Adrenal gland (tissue), 12 donors: Measurements from ENCODE around the gene RASGRF2. TPM values are rescaled to one million over a fixed set of nuclear protein-coding genes. Genes with fewer than 3 reads are reported as not detected.
"Not testable (repeated sequence)": the region's sequence is repeated elsewhere in the genome, so short reads cannot be mapped to it uniquely, and the experiment has no call there.

Experiments
- DNase-seq, 7 donors: peaks; one replicate each; pipeline ENCODE4 v3.0.0-alpha.2; 2019 to 2020
- H3K27ac ChIP-seq, 5 donors: fragments of 200-600 bp; sonication (generic) in 4 of 5; 1 replicate in 3 of 5; 2 replicates in 2 of 5; pipeline versions ENCODE4 v1.5.1 to v1.8.0; 2016 to 2020; ENCODE audit warnings: mild to moderate bottlenecking in 1 of 5
- H3K27me3 ChIP-seq: fragments of 200-600 bp; 2 replicates; pipeline ENCODE4 v1.8.0; 2021
- H3K36me3 ChIP-seq, 2 donors: fragments of 200-600 bp; replicated peaks in 1 of 2; 1 replicate in 1 of 2; 2 replicates in 1 of 2; pipeline versions ENCODE4 v1.5.1 to v1.8.0; 2018 to 2022
- H3K4me1 ChIP-seq, 2 donors: fragments of 200-600 bp; replicated peaks in 1 of 2; 1 replicate in 1 of 2; 2 replicates in 1 of 2; pipeline versions ENCODE4 v1.5.1 to v1.8.0; 2018 to 2021
- H3K4me3 ChIP-seq, 4 donors: fragments of 200-600 bp; sonication (generic) in 3 of 4; one replicate each; pipeline ENCODE4 v1.5.1; 2016 to 2018
- H3K9me3 ChIP-seq, 3 donors: fragments of 200-600 bp; sonication (generic) in 1 of 3; replicated peaks in 1 of 3; 1 replicate in 2 of 3; 2 replicates in 1 of 3; pipeline versions ENCODE4 v1.5.1 to v1.8.0; 2016 to 2021
- POLR2A ChIP-seq, 2 donors: fragments of 450-650 bp; IDR thresholded peaks; one replicate each; pipeline ENCODE4 v1.6.1; 2017; ENCODE audit warnings: antibody characterized with exemption in 2 of 2, mild to moderate bottlenecking in 2 of 2, moderate library complexity in 1 of 2
- WGBS, 4 donors: extraction: QIAGEN DNeasy Blood & Tissue Kit in 2 of 4; methylation state at CpG; one replicate each; pipeline versions ENCODE4 v1.1.5 to v1.1.7; 2013 to 2017; 5-methylcytosine and 5-hydroxymethylcytosine counted together
- intact Hi-C, 2 donors: fragments of 100-400 bp; cut with DNase I; formaldehyde crosslinking; loops; one replicate each; pipeline versions ENCODE4 v1.14.1 to v1.15.0; 2022 to 2023
- polyA plus RNA-seq, 3 donors: library from polyadenylated mRNA; stranded (reverse); fragments of 200-250 nt in 2 of 3; fragments of 350-450 nt in 1 of 3; fragmentation: Illumina TruSeq in 1 of 3; extraction: RNeasy Lipid Tissue Mini Kit (QIAGEN cat#74804) in 1 of 3; gene quantifications; one replicate each; pipeline ENCODE4 v1.2.3, GENCODE V29; 2013 to 2014
- small RNA-seq, 2 donors: library from RNA; depleted of rRNA; stranded (forward); fragments of <200 nt; gene quantifications; one replicate each; pipeline ENCODE3, GENCODE V24; 2016
- total RNA-seq, 9 donors: library from RNA; depleted of rRNA in 4 of 9; stranded (reverse); fragments of >200 nt in 4 of 9; fragments of 120-200 nt in 1 of 9; fragmentation: NEBNext Ultra II Directional in 1 of 9; extraction: Animal tissue kit (Norgen Biotek cat#: 25700) in 1 of 9; gene quantifications; one replicate each; pipeline versions ENCODE4 v1.1.0 to v1.2.4, GENCODE V29; 2013 to 2023
- TF ChIP-seq, protein P1 (sequence below), 6 experiments: fragments of 450-650 bp in 4 of 6; fragments of 200-600 bp in 2 of 6; sonication (generic) in 1 of 6; IDR thresholded peaks; 1 replicate in 5 of 6; 2 replicates in 1 of 6; pipeline versions ENCODE4 v1.5.1 to v1.8.0; 2016 to 2021; ENCODE audit warnings: antibody characterized with exemption in 6 of 6, mild to moderate bottlenecking in 2 of 6, moderate library complexity in 1 of 6
- donor health status: healthy with polysubstance abuse.
- donor health status: Bipolar disorder and iron deficiency.
- donor health status: DM: yes; HTN: yes; CAD: no.
- donor health status: DM: no; HTN: no; CAD: no.
- donor health status: DM: no; HTN: no; CAD: no.
- donor health status: DM: yes; HTN: yes; CAD: no.

The RASGRF2 gene
- total and polyA plus RNA-seq, 12 donors: 0.33 to 5.7 (median 2.4) TPM

DNA sequence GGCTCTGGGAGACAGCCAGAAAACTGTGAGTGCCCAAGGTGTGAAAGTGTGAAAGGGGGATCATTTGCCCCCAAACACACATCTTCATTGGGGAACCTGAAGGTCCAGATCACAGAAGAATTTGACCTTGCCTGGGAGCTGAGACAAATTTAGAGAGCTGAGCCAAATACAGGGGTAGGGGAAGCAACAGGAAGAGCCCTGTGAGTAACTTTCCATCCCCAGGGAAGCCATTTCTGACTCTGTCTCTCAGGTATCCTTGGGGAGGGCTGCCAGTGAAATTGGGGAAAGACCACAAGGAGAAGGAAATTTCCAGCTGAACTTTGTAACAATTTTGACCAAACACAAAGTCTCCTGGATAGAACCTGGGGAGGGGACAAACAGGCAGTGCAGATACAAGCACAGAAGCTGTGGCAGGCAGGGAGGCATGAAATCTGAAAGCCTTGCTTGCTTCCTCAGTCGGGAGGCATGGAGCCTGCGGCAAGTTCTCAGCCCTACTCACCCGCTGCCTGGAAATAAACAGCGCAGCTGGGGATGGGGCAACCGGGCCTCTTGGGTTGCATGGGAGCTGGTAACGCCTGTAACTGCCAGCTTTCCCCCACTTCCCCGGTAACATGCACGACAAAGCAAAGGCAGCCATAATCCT lies 309.7 kb downstream of the RASGRF2 start:
- DNase-seq: no peak
- H3K36me3 ChIP-seq: no peaks in the 10 kb centered on the region
- no peak overlapping the region for H3K27ac ChIP-seq
- no peaks in the 10 kb centered on the region for H3K4me1 ChIP-seq
- TF ChIP-seq, protein P1, sequence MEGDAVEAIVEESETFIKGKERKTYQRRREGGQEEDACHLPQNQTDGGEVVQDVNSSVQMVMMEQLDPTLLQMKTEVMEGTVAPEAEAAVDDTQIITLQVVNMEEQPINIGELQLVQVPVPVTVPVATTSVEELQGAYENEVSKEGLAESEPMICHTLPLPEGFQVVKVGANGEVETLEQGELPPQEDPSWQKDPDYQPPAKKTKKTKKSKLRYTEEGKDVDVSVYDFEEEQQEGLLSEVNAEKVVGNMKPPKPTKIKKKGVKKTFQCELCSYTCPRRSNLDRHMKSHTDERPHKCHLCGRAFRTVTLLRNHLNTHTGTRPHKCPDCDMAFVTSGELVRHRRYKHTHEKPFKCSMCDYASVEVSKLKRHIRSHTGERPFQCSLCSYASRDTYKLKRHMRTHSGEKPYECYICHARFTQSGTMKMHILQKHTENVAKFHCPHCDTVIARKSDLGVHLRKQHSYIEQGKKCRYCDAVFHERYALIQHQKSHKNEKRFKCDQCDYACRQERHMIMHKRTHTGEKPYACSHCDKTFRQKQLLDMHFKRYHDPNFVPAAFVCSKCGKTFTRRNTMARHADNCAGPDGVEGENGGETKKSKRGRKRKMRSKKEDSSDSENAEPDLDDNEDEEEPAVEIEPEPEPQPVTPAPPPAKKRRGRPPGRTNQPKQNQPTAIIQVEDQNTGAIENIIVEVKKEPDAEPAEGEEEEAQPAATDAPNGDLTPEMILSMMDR (IDR thresholded peaks at IDR 0.05): no peak
- TF ChIP-seq POLR2A (IDR thresholded peaks at IDR 0.05): no peak
- 89 to 100% (median 94%) methylated on average over 5 to 8 of the region's 8 CpGs for WGBS, 4 donors
- intact Hi-C loops: no loop called here
- H3K4me3 ChIP-seq: no peak overlapping the region
- H3K27me3 ChIP-seq: no peaks in the 10 kb centered on the region
- peaks cover 0 to 6% (median 0%) of the 10 kb centered on the region in 3 donors for H3K9me3 ChIP-seq

DNA sequence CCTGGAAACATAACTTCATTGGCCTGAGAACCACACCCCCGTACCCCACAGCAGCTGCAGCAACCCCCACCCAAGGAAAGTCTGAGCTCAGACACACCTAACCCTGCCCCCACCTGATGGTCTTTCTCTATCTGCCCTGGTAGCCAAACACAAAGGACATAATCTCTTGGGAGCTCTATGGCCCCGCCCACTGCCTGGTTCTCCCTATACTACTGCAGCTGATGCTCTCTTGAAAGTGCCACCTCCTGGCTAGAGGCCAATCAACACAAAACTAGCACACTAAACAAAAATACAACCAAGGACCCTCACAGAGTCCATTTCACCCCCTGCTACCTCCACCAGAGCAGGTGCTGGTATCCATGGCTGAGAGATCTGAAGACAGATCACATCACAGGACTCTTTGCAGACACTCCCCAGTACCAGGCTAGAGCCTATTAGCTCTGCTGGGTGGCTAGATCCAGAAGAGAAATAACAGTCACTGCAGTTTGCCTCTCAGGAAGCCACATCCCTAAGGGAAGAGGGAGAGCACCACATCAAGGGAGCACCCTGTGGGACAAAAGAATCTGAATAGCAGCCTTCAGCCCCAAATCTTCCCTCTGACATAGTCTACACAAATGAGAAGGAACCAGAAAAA lies 310.3 kb downstream of the RASGRF2 start:
- H3K4me1 ChIP-seq, H3K27ac ChIP-seq, H3K4me3 ChIP-seq, H3K27me3 ChIP-seq, intact Hi-C loops, H3K36me3 ChIP-seq, DNase-seq: not testable (repeated sequence)
- 96 to 100% (median 99%) methylated on average over 1 to 2 of the region's 2 CpGs for WGBS, 4 donors
- peaks cover 0 to 12% (median 0%) of the 10 kb centered on the region in 3 donors for H3K9me3 ChIP-seq

Small RNA genes within 50 kb of the gene (small RNA-seq; reads per million reads assigned to genes)
- 0 reads per million in 2 donors for gene AC026436.1
